Nephron (organoid): ENCODE data around the gene ARHGAP27.
"Not testable (repeated sequence)": the region's sequence is repeated elsewhere in the genome, so short reads cannot be mapped to it uniquely, and the experiment has no call there.

ENCODE experiments used
- H3K27ac Mint-ChIP-seq, 3 experiments: 2 replicates each; pipeline ENCODE4 v1.8.0; 2020; ENCODE audit warnings: mixed read lengths in 3 of 3, mild to moderate bottlenecking in 2 of 3, moderate library complexity in 1 of 3
- H3K27me3 Mint-ChIP-seq: 2 replicates; pipeline ENCODE4 v1.8.0; 2021; ENCODE audit warnings: low read depth, mild to moderate bottlenecking, moderate library complexity, mixed read lengths
- H3K36me3 Mint-ChIP-seq: 2 replicates; pipeline ENCODE4 v1.8.0; 2020; ENCODE audit warnings: low read depth, mixed read lengths
- H3K4me1 Mint-ChIP-seq: 2 replicates; pipeline ENCODE4 v1.8.0; 2020; ENCODE audit warnings: mixed read lengths
- H3K4me3 Mint-ChIP-seq, 3 experiments: 2 replicates each; pipeline ENCODE4 v1.8.0; 2020; ENCODE audit warnings: mild to moderate bottlenecking in 3 of 3, mixed read lengths in 3 of 3, moderate library complexity in 2 of 3
- H3K9me3 Mint-ChIP-seq: 2 replicates; pipeline ENCODE4 v1.8.0; 2020; ENCODE audit warnings: mixed read lengths
- TF ChIP-seq, protein P1 (sequence below), 3 experiments: fragments of 200-600 bp; sonication (generic); IDR thresholded peaks; one replicate each; pipeline ENCODE4 v1.5.0; 2021; ENCODE audit warnings: antibody characterized with exemption in 3 of 3; ENCODE audit not compliant: unreplicated experiment in 3 of 3

ARHGAP27 gene

DNA sequence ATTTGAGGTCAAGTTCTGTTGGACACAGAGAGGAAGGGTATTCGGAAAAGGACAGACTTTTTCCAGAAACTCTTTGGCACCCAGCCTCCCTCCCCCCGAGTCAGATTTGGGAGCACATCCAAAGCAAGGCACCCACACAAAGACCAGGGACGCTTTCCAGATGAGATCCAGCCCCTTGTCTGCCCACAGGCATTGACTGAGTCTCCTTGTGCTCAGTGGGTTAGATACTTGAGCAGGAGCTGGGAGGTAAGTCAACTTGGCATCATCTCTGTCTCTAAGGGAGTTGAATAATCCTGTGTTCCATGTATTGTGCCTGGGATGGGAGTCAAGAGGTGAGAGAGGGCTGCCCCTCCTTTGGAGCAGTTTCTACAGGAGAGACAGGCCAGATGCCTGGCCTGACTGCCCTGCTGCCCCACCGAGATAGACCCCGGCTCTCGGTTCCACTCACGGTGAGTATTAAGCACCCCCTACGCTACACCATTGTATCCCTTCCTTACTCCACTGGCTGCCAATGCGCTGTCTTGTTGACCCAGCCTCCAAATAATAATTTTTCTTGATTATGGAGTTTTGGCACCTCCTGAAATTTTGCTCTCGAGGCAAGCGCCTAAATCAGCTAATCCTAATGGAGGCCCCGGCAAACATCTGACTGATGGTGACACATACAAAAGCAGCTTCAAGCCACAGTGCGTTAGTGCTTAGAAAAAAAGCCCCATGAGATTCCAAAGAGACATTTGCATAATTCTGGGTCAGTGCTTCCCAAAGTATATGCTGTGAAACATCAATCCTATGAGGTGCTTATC is 86.3 kb downstream of the ARHGAP27 start:
- Mint-ChIP-seq H3K9me3 (peaks cover 11% of the 10 kb centered on the region), H3K4me1 (peaks cover 36% of the 10 kb centered on the region), H3K27me3 (peaks cover 32% of the 10 kb centered on the region), H3K4me3 (no peak overlapping the region), H3K36me3 (no peaks in the 10 kb centered on the region), H3K27ac (peak overlapping the region in 2 of 3 experiments; percentile 47 to 85)
- TF ChIP-seq, protein P1, sequence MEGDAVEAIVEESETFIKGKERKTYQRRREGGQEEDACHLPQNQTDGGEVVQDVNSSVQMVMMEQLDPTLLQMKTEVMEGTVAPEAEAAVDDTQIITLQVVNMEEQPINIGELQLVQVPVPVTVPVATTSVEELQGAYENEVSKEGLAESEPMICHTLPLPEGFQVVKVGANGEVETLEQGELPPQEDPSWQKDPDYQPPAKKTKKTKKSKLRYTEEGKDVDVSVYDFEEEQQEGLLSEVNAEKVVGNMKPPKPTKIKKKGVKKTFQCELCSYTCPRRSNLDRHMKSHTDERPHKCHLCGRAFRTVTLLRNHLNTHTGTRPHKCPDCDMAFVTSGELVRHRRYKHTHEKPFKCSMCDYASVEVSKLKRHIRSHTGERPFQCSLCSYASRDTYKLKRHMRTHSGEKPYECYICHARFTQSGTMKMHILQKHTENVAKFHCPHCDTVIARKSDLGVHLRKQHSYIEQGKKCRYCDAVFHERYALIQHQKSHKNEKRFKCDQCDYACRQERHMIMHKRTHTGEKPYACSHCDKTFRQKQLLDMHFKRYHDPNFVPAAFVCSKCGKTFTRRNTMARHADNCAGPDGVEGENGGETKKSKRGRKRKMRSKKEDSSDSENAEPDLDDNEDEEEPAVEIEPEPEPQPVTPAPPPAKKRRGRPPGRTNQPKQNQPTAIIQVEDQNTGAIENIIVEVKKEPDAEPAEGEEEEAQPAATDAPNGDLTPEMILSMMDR (IDR thresholded peaks at IDR 0.05; ENCODE audit: unreplicated experiment in 3 of 3), result no peak

- TF ChIP-seq, protein P1 (IDR thresholded peaks at IDR 0.05; ENCODE audit: unreplicated experiment in 3 of 3), result no peak
- Mint-ChIP-seq H3K9me3 (peaks cover 5% of the 10 kb centered on the region), H3K4me1 (peaks cover 39% of the 10 kb centered on the region), H3K4me3 (peak overlapping the region in 1 of 3 experiments; percentile 47), H3K36me3 (no peaks in the 10 kb centered on the region), H3K27me3 (peaks cover 26% of the 10 kb centered on the region), H3K27ac (peak overlapping the region; percentile 47 to 85 (median 77))
Observed at GRCh38 chr17:45345554-45346215, 87.0 kb downstream of the ARHGAP27 start.

GRCh38 chr17:45345246-45345553 is 87.5 kb downstream of the ARHGAP27 start:
- peaks cover 5% of the 10 kb centered on the region for H3K9me3 Mint-ChIP-seq
- peaks cover 26% of the 10 kb centered on the region for H3K27me3 Mint-ChIP-seq
- H3K4me3 Mint-ChIP-seq, result peak overlapping the region in 1 of 3 experiments; percentile 47
- H3K27ac Mint-ChIP-seq, result peak overlapping the region in 2 of 3 experiments; percentile 77 to 85
- no peaks in the 10 kb centered on the region for H3K36me3 Mint-ChIP-seq
- TF ChIP-seq, protein P1 (IDR thresholded peaks at IDR 0.05; ENCODE audit: unreplicated experiment in 3 of 3), result no peak
- peaks cover 39% of the 10 kb centered on the region for H3K4me1 Mint-ChIP-seq

DNA sequence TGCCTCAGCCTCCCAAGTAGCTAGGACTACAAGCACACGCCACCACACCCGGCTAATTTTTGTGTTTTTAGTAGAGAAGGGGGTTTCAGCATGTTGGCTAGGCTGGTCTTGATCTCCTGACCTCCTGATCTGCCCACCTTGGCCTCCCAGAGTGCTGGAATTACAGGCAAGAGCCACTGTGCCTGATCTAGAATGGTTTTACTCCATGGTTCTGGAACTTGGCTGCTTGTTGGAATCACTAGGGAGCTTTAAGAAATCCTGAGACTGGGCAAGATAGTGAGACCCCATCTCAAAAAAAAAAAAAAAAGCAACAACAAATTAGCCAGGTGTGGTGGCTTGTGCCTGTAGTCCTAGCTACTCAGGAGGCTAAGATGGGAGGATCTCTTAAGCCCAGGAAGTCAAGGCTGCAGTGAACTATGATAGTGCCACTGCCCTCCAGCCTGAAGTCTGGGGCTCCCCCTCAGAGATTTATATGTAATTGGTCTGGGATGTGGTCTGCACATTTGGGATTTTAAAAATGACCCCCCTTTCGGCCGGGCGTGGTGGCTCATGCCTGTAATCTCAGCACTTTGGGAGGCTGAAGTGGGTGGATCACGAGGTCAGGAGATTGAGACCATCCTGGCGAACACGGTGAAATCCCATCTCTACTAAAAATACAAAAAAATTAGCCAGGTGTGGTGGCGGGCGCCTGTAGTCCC is 88.6 kb downstream of the ARHGAP27 start:
- H3K27ac Mint-ChIP-seq, H3K9me3 Mint-ChIP-seq, H3K36me3 Mint-ChIP-seq, H3K4me3 Mint-ChIP-seq: not testable (repeated sequence)
- peaks cover 28% of the 10 kb centered on the region for H3K27me3 Mint-ChIP-seq
- peaks cover 39% of the 10 kb centered on the region for H3K4me1 Mint-ChIP-seq
